Spleen (tissue), 7 donors: Measurements from ENCODE around the gene ASPA.

Experiments used
- POLR2A ChIP-seq, 3 donors: fragments of 450-650 bp; IDR thresholded peaks; one replicate each; pipeline ENCODE4 v1.5.1; 2017; ENCODE audit warnings: antibody characterized with exemption in 3 of 3, mild to moderate bottlenecking in 1 of 3
- POLR2AphosphoS5 ChIP-seq, 3 donors: sonication (generic); formaldehyde crosslinking; IDR thresholded peaks; one replicate each; pipeline ENCODE4 v1.5.1; 2017; ENCODE audit warnings: antibody characterized with exemption in 3 of 3
- TF ChIP-seq, protein P1 (sequence below), 11 experiments: fragments of 200-600 bp in 7 of 11; fragments of 450-650 bp in 4 of 11; sonication (generic) in 4 of 11; IDR thresholded peaks in 8 of 11; conservative IDR thresholded peaks in 3 of 11; 1 replicate in 7 of 11; 2 replicates in 4 of 11; pipeline versions ENCODE4 v1.4.0 to v1.8.0; 2016 to 2021; ENCODE audit warnings: antibody characterized with exemption in 11 of 11, inconsistent platforms in 4 of 11, mild to moderate bottlenecking in 1 of 11
- donor health status: DM: no; HTN: no; CAD: no; lungs with moderate emphysema.
- donor health status: DM: no; HTN: no; CAD: no.
- donor health status: DM: no; HTN: no; CAD: no.

DNA sequence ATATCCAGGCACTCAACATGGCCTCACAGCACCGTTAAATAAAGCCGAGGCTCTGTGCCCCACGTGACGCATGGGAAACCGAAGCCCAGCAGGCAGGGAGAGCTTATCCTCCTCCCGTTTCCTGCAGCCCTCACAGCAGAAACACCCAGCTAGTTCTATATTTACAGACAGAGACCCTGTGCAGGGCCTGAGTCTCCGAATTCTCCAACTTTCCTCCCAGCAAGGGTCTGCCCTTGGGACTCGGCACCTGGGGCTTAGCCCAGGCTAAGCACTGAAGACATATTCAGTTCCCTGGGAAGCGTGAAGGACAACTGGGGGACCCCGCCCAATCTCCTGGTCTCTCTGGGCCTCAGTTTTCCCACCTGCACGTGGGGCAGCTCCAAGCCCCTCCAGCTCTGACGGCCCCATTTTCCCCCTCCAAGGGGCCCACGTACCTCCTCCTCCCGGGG lies 52.6 kb downstream of the ASPA start:
- TF ChIP-seq POLR2A (IDR thresholded peaks at IDR 0.05), result no peak
- TF ChIP-seq, protein P1, sequence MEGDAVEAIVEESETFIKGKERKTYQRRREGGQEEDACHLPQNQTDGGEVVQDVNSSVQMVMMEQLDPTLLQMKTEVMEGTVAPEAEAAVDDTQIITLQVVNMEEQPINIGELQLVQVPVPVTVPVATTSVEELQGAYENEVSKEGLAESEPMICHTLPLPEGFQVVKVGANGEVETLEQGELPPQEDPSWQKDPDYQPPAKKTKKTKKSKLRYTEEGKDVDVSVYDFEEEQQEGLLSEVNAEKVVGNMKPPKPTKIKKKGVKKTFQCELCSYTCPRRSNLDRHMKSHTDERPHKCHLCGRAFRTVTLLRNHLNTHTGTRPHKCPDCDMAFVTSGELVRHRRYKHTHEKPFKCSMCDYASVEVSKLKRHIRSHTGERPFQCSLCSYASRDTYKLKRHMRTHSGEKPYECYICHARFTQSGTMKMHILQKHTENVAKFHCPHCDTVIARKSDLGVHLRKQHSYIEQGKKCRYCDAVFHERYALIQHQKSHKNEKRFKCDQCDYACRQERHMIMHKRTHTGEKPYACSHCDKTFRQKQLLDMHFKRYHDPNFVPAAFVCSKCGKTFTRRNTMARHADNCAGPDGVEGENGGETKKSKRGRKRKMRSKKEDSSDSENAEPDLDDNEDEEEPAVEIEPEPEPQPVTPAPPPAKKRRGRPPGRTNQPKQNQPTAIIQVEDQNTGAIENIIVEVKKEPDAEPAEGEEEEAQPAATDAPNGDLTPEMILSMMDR (IDR thresholded peaks at IDR 0.05 in 8 of 11, conservative IDR thresholded peaks at IDR 0.05 in 3 of 11), result no peak
- no peak for TF ChIP-seq POLR2AphosphoS5 (IDR thresholded peaks at IDR 0.05)
